Liver (tissue), 9 donors: ENCODE data around the gene CAVIN2. TPM values are rescaled to one million over a fixed set of nuclear protein-coding genes. Genes with fewer than 3 reads are reported as not detected.
A peak's percentile ranks its signal among the peaks of the same experiment; 100 is the strongest.

Experiments
- DNase-seq: peaks from one replicate; pipeline ENCODE4 v3.0.0-alpha.2; 2017; ENCODE audit warnings: low spot score
- H3K27ac ChIP-seq, 2 donors: one replicate each; pipeline ENCODE4 v1.7.0; 2013; ENCODE audit warnings: inconsistent platforms in 2 of 2, low read length in 2 of 2, control low read depth in 1 of 2, low read depth in 1 of 2, mild to moderate bottlenecking in 1 of 2
- H3K27me3 ChIP-seq, 4 donors: one replicate each; pipeline versions ENCODE4 v1.6.1 to v1.7.0; 2013; ENCODE audit warnings: low read length in 3 of 4, inconsistent platforms in 1 of 4, mild to moderate bottlenecking in 1 of 4, moderate library complexity in 1 of 4; ENCODE audit not compliant: control insufficient read depth in 4 of 4, insufficient read depth in 4 of 4
- H3K36me3 ChIP-seq, 4 donors: one replicate each; pipeline versions ENCODE4 v1.6.1 to v1.7.0; 2013; ENCODE audit warnings: low read length in 3 of 4, mild to moderate bottlenecking in 3 of 4, low read depth in 1 of 4, moderate library complexity in 1 of 4; ENCODE audit not compliant: control insufficient read depth in 4 of 4, insufficient read depth in 3 of 4
- H3K4me1 ChIP-seq, 4 donors: one replicate each; pipeline versions ENCODE4 v1.6.1 to v1.7.0; 2013; ENCODE audit warnings: low read length in 3 of 4, mild to moderate bottlenecking in 3 of 4, moderate library complexity in 1 of 4; ENCODE audit not compliant: control insufficient read depth in 4 of 4, insufficient read depth in 4 of 4
- H3K4me3 ChIP-seq, 3 donors: one replicate each; pipeline versions ENCODE4 v1.6.1 to v1.7.0; 2013; ENCODE audit warnings: low read length in 3 of 3, control low read depth in 1 of 3, low read depth in 1 of 3, mild to moderate bottlenecking in 1 of 3
- H3K9ac ChIP-seq, 2 donors: one replicate each; pipeline ENCODE4 v1.7.0; 2013; ENCODE audit warnings: low read length in 2 of 2, mild to moderate bottlenecking in 2 of 2, moderate library complexity in 2 of 2, control low read depth in 1 of 2, low read depth in 1 of 2
- H3K9me3 ChIP-seq, 4 donors: one replicate each; pipeline versions ENCODE4 v1.6.1 to v1.7.0; 2013; ENCODE audit warnings: low read length in 3 of 4; ENCODE audit not compliant: control insufficient read depth in 4 of 4
- EGR1 ChIP-seq, 2 donors: IDR thresholded peaks; 2 replicates each; pipeline ENCODE4 v1.6.1; 2016 to 2018; ENCODE audit warnings: antibody characterized with exemption in 2 of 2, low read depth in 2 of 2
- FOXA1 ChIP-seq: IDR thresholded peaks from 2 replicates; pipeline ENCODE4 v1.6.1; 2016; ENCODE audit warnings: antibody characterized with exemption
- HNF4A ChIP-seq, 2 donors: conservative IDR thresholded peaks; 2 replicates each; pipeline ENCODE4 v1.6.1; 2016; ENCODE audit warnings: antibody characterized with exemption in 2 of 2, mild to moderate bottlenecking in 2 of 2
- HNF4G ChIP-seq: IDR thresholded peaks from 2 replicates; pipeline ENCODE4 v1.6.1; 2016; ENCODE audit warnings: antibody characterized with exemption
- JUND ChIP-seq, 2 donors: IDR thresholded peaks; 2 replicates each; pipeline ENCODE4 v1.6.1; 2016; ENCODE audit warnings: antibody characterized with exemption in 2 of 2
- NR2F2 ChIP-seq: IDR thresholded peaks from 2 replicates; pipeline ENCODE4 v1.6.1; 2016; ENCODE audit warnings: antibody characterized with exemption
- RAD21 ChIP-seq, 2 donors: IDR thresholded peaks; 2 replicates each; pipeline ENCODE4 v1.6.1; 2016; ENCODE audit warnings: antibody characterized with exemption in 2 of 2, mild to moderate bottlenecking in 2 of 2
- RXRA ChIP-seq, 2 donors: IDR thresholded peaks; 2 replicates each; pipeline ENCODE4 v1.6.1; 2017 to 2018; ENCODE audit warnings: antibody characterized with exemption in 2 of 2, mild to moderate bottlenecking in 1 of 2
- TAF1 ChIP-seq: conservative IDR thresholded peaks from 2 replicates; pipeline ENCODE4 v1.6.1; 2016; ENCODE audit warnings: antibody characterized with exemption, mild to moderate bottlenecking
- YY1 ChIP-seq: IDR thresholded peaks from 2 replicates; pipeline ENCODE4 v1.6.1; 2016; ENCODE audit warnings: antibody characterized with exemption, mild to moderate bottlenecking
- WGBS: extraction: QIAGEN DNeasy Blood & Tissue Kit; methylation state at CpG from one replicate; pipeline ENCODE4 v1.1.7; 2013; 5-methylcytosine and 5-hydroxymethylcytosine counted together
- polyA plus RNA-seq, 2 donors: library from polyadenylated mRNA; stranded (reverse) in 1 of 2; unstranded in 1 of 2; fragments of 200-250 nt in 1 of 2; fragments of >200 nt in 1 of 2; fragmentation: Nextera tagmentation in 1 of 2; extraction: Ambion mirVana in 1 of 2; gene quantifications; one replicate each; pipeline versions ENCODE4 v1.2.1 to v1.2.3, GENCODE V29; 2013 to 2015
- total RNA-seq, 2 donors: library from RNA; depleted of rRNA; stranded (reverse); fragments of >200 nt; gene quantifications; one replicate each; pipeline ENCODE4 v1.2.3, GENCODE V29; 2014
- TF ChIP-seq, protein P1 (sequence below): IDR thresholded peaks from 2 replicates; pipeline ENCODE4 v1.6.1; 2016; ENCODE audit warnings: antibody characterized with exemption, mild to moderate bottlenecking
- TF ChIP-seq, protein P2 (sequence below): IDR thresholded peaks from 2 replicates; pipeline ENCODE4 v1.6.1; 2016; ENCODE audit warnings: antibody characterized with exemption
- TF ChIP-seq, protein P3 (sequence below): IDR thresholded peaks from 2 replicates; pipeline ENCODE4 v1.6.1; 2016; ENCODE audit warnings: antibody characterized with exemption
- TF ChIP-seq, protein P4 (sequence below): fragments of 150-350 bp; IDR thresholded peaks from 2 replicates; pipeline ENCODE4 v1.5.1; 2017; ENCODE audit warnings: improper control_type of control experiment, low read depth, low read length; ENCODE audit not compliant: missing input control
- donor health status: healthy.
- donor health status: healthy.
- donor health status: healthy.
- donor health status: healthy.
- donor health status: healthy.

CAVIN2 gene
- total and polyA plus RNA-seq, 4 donors: 13.3 to 20.7 (median 14.0) TPM

DNA sequence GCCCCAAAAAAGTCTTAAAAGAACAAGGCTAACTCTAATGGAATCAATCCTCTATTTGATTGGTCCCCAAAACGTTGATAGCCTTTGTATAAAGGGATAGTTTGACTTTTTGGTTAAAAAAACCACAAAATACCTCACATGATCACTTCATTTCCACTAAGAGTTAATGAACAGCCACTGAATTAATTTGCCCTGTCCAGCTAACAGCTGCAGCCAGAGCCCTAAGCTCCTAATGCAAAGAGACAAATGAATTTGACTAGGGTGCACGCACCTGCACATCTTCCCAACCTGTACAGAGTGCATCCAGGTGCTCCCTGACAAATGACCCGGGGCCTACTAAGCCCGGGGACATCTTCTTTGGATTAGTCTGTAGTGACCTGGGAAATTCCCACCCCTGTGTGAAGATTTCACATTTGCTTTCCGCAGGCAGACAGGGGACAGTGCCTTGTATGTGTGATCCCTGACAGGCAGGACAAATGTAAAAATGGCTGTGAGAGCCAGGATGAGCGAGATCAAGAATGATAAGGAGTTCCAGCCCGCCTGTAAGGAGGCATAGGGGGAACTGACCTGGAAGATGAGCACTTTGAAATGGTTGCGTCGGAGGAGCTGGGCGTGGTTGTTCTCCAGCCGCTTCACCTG, 893 bp downstream of the CAVIN2 start:
- TF ChIP-seq NR2F2: no peak
- TF ChIP-seq, protein P1, sequence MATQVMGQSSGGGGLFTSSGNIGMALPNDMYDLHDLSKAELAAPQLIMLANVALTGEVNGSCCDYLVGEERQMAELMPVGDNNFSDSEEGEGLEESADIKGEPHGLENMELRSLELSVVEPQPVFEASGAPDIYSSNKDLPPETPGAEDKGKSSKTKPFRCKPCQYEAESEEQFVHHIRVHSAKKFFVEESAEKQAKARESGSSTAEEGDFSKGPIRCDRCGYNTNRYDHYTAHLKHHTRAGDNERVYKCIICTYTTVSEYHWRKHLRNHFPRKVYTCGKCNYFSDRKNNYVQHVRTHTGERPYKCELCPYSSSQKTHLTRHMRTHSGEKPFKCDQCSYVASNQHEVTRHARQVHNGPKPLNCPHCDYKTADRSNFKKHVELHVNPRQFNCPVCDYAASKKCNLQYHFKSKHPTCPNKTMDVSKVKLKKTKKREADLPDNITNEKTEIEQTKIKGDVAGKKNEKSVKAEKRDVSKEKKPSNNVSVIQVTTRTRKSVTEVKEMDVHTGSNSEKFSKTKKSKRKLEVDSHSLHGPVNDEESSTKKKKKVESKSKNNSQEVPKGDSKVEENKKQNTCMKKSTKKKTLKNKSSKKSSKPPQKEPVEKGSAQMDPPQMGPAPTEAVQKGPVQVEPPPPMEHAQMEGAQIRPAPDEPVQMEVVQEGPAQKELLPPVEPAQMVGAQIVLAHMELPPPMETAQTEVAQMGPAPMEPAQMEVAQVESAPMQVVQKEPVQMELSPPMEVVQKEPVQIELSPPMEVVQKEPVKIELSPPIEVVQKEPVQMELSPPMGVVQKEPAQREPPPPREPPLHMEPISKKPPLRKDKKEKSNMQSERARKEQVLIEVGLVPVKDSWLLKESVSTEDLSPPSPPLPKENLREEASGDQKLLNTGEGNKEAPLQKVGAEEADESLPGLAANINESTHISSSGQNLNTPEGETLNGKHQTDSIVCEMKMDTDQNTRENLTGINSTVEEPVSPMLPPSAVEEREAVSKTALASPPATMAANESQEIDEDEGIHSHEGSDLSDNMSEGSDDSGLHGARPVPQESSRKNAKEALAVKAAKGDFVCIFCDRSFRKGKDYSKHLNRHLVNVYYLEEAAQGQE: no peak
- peak overlapping the region; percentile 28 to 32 for H3K27ac ChIP-seq
- no peak for DNase-seq
- peak overlapping the region; percentile 9 to 31 (median 30) for H3K4me3 ChIP-seq
- peak overlapping the region; percentile 30 to 71 for H3K9ac ChIP-seq
- no peaks in the 10 kb centered on the region for H3K9me3 ChIP-seq
- H3K36me3 ChIP-seq: no peaks in the 10 kb centered on the region
- no peaks in the 10 kb centered on the region for H3K4me1 ChIP-seq
- WGBS: 58% methylated on average over 11 of the region's 11 CpGs
- H3K27me3 ChIP-seq: no peaks in the 10 kb centered on the region

DNA sequence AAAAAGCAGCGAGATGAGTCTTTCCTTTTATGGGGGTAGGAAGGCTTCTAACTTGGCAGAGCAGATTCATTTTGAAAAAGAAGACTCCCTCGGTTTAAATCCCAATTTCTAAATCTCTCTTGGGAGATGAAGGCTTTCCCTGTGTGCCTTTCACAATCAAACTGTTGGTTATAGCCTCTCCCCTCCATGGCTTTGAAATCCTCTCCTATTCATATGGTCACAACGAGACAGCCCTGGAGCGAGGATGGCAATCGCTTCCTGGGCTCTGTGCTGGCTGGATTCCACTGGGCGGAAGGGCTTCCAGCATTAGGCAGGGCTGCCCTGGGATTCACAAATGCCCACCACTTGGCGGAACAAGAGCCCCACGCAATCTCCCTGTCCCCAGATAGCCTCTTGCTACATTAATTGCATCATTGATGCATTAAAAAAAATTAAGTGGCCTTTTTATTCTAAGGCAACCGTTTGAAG, 1.6 kb downstream of the CAVIN2 start:
- H3K9me3 ChIP-seq: no peaks in the 10 kb centered on the region
- no peak for DNase-seq
- peak overlapping the region; percentile 3 to 28 for H3K27ac ChIP-seq
- WGBS: 61% methylated on average over 9 of the region's 9 CpGs
- peaks cover 0 to 5% (median under 1%) of the 10 kb centered on the region in 4 donors for H3K4me1 ChIP-seq
- H3K27me3 ChIP-seq: no peaks in the 10 kb centered on the region
- no peaks in the 10 kb centered on the region for H3K36me3 ChIP-seq
- peak overlapping the region in 1 of 2 donors; percentile 71 for H3K9ac ChIP-seq
- H3K4me3 ChIP-seq: peak overlapping the region; percentile 30 to 33 (median 31)
- TF ChIP-seq, protein P1: no peak
- TF ChIP-seq, protein P2, sequence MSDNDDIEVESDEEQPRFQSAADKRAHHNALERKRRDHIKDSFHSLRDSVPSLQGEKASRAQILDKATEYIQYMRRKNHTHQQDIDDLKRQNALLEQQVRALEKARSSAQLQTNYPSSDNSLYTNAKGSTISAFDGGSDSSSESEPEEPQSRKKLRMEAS: no peak
- TF ChIP-seq JUND (IDR thresholded peaks at IDR 0.05) (no peak), FOXA1 (no peak), RXRA (IDR thresholded peaks at IDR 0.05) (no peak), NR2F2 (no peak), RAD21 (IDR thresholded peaks at IDR 0.05) (no peak)
- TF ChIP-seq, protein P3, sequence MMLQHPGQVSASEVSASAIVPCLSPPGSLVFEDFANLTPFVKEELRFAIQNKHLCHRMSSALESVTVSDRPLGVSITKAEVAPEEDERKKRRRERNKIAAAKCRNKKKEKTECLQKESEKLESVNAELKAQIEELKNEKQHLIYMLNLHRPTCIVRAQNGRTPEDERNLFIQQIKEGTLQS: no peak

DNA sequence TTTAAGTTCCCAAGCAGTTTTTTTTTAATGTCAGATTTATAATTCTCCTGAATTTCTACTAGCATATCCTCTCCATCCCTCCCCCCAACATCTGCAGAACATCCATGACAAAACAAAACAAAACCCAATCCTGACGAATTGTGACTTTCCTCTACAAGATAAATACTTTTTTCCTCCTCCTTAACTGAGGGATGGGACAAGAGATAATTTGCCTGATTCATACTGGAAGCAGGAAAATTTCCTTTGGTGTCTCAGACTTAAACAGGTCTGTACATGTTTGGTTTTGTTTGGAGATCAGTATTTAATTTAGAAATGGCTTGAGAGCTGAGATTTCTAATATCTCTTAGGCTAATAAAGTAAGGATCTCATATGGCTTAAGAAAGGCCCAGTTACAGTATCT, 2.2 kb downstream of the CAVIN2 start:
- no peak overlapping the region for H3K27ac ChIP-seq
- no peak for TF ChIP-seq YY1
- no peak for TF ChIP-seq TAF1
- TF ChIP-seq NR2F2: no peak
- TF ChIP-seq, protein P2: no peak
- TF ChIP-seq, protein P4, sequence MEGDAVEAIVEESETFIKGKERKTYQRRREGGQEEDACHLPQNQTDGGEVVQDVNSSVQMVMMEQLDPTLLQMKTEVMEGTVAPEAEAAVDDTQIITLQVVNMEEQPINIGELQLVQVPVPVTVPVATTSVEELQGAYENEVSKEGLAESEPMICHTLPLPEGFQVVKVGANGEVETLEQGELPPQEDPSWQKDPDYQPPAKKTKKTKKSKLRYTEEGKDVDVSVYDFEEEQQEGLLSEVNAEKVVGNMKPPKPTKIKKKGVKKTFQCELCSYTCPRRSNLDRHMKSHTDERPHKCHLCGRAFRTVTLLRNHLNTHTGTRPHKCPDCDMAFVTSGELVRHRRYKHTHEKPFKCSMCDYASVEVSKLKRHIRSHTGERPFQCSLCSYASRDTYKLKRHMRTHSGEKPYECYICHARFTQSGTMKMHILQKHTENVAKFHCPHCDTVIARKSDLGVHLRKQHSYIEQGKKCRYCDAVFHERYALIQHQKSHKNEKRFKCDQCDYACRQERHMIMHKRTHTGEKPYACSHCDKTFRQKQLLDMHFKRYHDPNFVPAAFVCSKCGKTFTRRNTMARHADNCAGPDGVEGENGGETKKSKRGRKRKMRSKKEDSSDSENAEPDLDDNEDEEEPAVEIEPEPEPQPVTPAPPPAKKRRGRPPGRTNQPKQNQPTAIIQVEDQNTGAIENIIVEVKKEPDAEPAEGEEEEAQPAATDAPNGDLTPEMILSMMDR: no peak
- no peak for TF ChIP-seq HNF4A (conservative IDR thresholded peaks at IDR 0.05)
- TF ChIP-seq RAD21 (IDR thresholded peaks at IDR 0.05): no peak
- TF ChIP-seq, protein P3: no peak
- TF ChIP-seq EGR1 (IDR thresholded peaks at IDR 0.05; ENCODE audit: low read depth in 2 of 2): no peak
- no peak for TF ChIP-seq HNF4G

More for the DNA sequence above, 2.2 kb downstream of the CAVIN2 start:
- WGBS: 57% methylated on average over 1 of the region's 1 CpG
- H3K4me1 ChIP-seq: peaks cover 0 to 10% (median 5%) of the 10 kb centered on the region in 4 donors
- no peaks in the 10 kb centered on the region for H3K9me3 ChIP-seq
- no peaks in the 10 kb centered on the region for H3K36me3 ChIP-seq
- H3K9ac ChIP-seq: peak overlapping the region in 1 of 2 donors; percentile 66
- peak overlapping the region in 2 of 3 donors; percentile 14 to 30 for H3K4me3 ChIP-seq
- no peak for DNase-seq
- H3K27me3 ChIP-seq: no peaks in the 10 kb centered on the region
